Dermis blood vessel endothelial cell (primary cell): ENCODE data around the gene IL36RN. TPM values are rescaled to one million over a fixed set of nuclear protein-coding genes. Genes with fewer than 3 reads are reported as not detected.

Experiments used
- DNase-seq: peaks from one replicate; pipeline ENCODE4 v3.0.0; 2010
- total RNA-seq: library from RNA; depleted of rRNA; stranded (reverse); fragments of >200 nt; gene quantifications from 2 replicates; pipeline ENCODE4 v1.2.3, GENCODE V29; 2014

Gene IL36RN
- not detected in 2 replicates for total RNA-seq

GRCh38 chr2:113058998-113059960 lies at the start of gene IL36RN:
IL36RN (plus strand) TSS chr2:113059198; CDS start chr2:113059439, 241 bp downstream.
- no peak for DNase-seq

- no peak for DNase-seq
Measured at GRCh38 chr2:113009622-113010021, 49.4 kb upstream of the IL36RN start.

- DNase-seq: no peak
Measured at GRCh38 chr2:113010088-113010487, 48.9 kb upstream of the IL36RN start.

- no peak for DNase-seq
Measured at GRCh38 chr2:113011108-113011507, 47.9 kb upstream of the IL36RN start.

- DNase-seq: no peak
Measured at GRCh38 chr2:113012436-113013335, 46.3 kb upstream of the IL36RN start.

GRCh38 chr2:113013336-113013661 lies 45.7 kb upstream of the IL36RN start:
- no peak for DNase-seq

- no peak for DNase-seq
Measured at GRCh38 chr2:113014067-113014466, 44.9 kb upstream of the IL36RN start.

GRCh38 chr2:113015042-113015441 lies 44.0 kb upstream of the IL36RN start:
- DNase-seq: no peak

- DNase-seq: no peak
Measured at GRCh38 chr2:113015655-113016054, 43.3 kb upstream of the IL36RN start.

GRCh38 chr2:113018509-113018908 lies 40.5 kb upstream of the IL36RN start:
- no peak for DNase-seq

GRCh38 chr2:113021312-113021711 lies 37.7 kb upstream of the IL36RN start:
- DNase-seq: no peak

GRCh38 chr2:113024764-113025163 lies 34.2 kb upstream of the IL36RN start:
- DNase-seq: no peak

- DNase-seq: no peak
Measured at GRCh38 chr2:113025737-113026136, 33.3 kb upstream of the IL36RN start.

GRCh38 chr2:113027691-113028090 lies 31.3 kb upstream of the IL36RN start:
- no peak for DNase-seq

- DNase-seq: no peak
Measured at GRCh38 chr2:113028112-113028511, 30.9 kb upstream of the IL36RN start.

- no peak for DNase-seq
Measured at GRCh38 chr2:113032737-113033136, 26.3 kb upstream of the IL36RN start.

- DNase-seq: no peak
Measured at GRCh38 chr2:113034016-113034415, 25.0 kb upstream of the IL36RN start.

GRCh38 chr2:113036763-113037162 lies 22.2 kb upstream of the IL36RN start:
- DNase-seq: no peak

GRCh38 chr2:113038291-113038690 lies 20.7 kb upstream of the IL36RN start:
- DNase-seq: no peak

GRCh38 chr2:113039158-113039557 lies 19.8 kb upstream of the IL36RN start:
- DNase-seq: no peak

- DNase-seq: no peak
Measured at GRCh38 chr2:113039719-113040118, 19.3 kb upstream of the IL36RN start.

- DNase-seq: no peak
Measured at GRCh38 chr2:113041871-113042270, 17.1 kb upstream of the IL36RN start.

GRCh38 chr2:113046465-113046864 lies 12.5 kb upstream of the IL36RN start:
- DNase-seq: no peak
